ENCODE measurements around the gene RAB11FIP5.

GRCh38 chr2:73063909-73064875, 48.6 kb downstream of the RAB11FIP5 start:
- TF ChIP-seq, protein P1, sequence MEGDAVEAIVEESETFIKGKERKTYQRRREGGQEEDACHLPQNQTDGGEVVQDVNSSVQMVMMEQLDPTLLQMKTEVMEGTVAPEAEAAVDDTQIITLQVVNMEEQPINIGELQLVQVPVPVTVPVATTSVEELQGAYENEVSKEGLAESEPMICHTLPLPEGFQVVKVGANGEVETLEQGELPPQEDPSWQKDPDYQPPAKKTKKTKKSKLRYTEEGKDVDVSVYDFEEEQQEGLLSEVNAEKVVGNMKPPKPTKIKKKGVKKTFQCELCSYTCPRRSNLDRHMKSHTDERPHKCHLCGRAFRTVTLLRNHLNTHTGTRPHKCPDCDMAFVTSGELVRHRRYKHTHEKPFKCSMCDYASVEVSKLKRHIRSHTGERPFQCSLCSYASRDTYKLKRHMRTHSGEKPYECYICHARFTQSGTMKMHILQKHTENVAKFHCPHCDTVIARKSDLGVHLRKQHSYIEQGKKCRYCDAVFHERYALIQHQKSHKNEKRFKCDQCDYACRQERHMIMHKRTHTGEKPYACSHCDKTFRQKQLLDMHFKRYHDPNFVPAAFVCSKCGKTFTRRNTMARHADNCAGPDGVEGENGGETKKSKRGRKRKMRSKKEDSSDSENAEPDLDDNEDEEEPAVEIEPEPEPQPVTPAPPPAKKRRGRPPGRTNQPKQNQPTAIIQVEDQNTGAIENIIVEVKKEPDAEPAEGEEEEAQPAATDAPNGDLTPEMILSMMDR (IDR thresholded peaks at IDR 0.05): no peak
- TF ChIP-seq POLR2A (IDR thresholded peaks at IDR 0.05) (no peak), POLR2AphosphoS5 (IDR thresholded peaks at IDR 0.05) (no peak), EP300 (IDR thresholded peaks at IDR 0.05) (no peak)
